Measurements from ENCODE around the gene LRCH4.

- TF ChIP-seq SETDB1 (IDR thresholded peaks at IDR 0.05; ENCODE audit: low read length) (no peak), CTCF (IDR thresholded peaks at IDR 0.05 in 2 of 3, conservative IDR thresholded peaks at IDR 0.05 in 1 of 3; ENCODE audit: insufficient read depth in 2 of 3, low read depth in 1 of 3, low read length in 3 of 3) (no peak), GTF2B (IDR thresholded peaks at IDR 0.05; ENCODE audit: extremely low read depth, insufficient read length) (no peak), ATF3 (IDR thresholded peaks at IDR 0.05) (no peak), ATF3 (CRISPR knock-in tag; conservative IDR thresholded peaks at IDR 0.05) (no peak), FOXK1 (CRISPR knock-in tag; IDR thresholded peaks at IDR 0.05; ENCODE audit: borderline replicate concordance) (no peak), RB1 (IDR thresholded peaks at IDR 0.05; ENCODE audit: low read depth) (no peak), ILK (tag; IDR thresholded peaks at IDR 0.05; ENCODE audit: borderline replicate concordance, low read depth) (no peak)
Observed at GRCh38 chr7:100570954-100571828, 14.7 kb downstream of the LRCH4 start.

All from K562 (cell line).